ENCODE measurements around the gene MLLT3. TPM values are rescaled to one million over a fixed set of nuclear protein-coding genes. Genes with fewer than 3 reads are reported as not detected.

The MLLT3 gene
- total and polyA plus RNA-seq, 5 donors: 5.8 to 14.0 (median 8.3) TPM

DNA sequence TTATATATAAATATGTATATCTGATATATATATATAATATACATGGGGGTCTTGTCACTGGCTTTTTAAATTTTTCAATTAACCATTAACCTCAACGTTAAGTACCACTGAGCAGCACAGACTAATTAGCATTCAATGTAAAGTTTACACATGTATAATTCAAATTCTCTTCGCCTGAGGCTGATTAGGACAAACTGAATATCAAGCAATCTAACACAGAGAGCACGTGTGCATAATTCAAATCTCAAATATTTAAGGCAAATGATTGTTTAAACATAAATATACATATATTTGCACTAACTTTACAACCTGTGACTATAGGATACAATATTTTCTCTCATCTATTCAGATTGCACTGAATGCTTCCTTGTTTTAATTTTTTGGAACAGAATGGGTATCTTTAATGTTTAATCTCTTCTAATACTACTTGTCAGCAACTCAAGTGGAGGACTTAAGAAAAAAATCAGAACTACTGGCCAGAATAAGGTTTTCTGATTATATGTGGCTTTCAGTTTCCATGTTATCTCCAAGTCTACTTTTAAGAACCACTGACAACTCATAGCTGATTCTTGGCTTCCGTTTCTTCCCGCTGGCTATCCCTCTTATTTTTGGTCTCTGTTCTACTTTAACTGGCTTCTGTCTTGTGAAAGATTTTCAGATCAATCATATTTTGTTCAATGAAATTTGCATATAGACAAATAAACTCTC is 204.8 kb downstream of the MLLT3 start:
- Histone ChIP-seq H3K4me1 (ENCODE audit: control insufficient read depth, insufficient read depth, low read length) (no peaks in the 10 kb centered on the region), H3K27me3 (ENCODE audit: control insufficient read depth, insufficient read depth) (no peaks in the 10 kb centered on the region), H3K9me3 (ENCODE audit: control insufficient read depth, low read length) (no peaks in the 10 kb centered on the region), H3K4me3 (ENCODE audit: low read length) (no peak overlapping the region), H3K27ac (ENCODE audit: low read length) (no peak overlapping the region)
- ATAC-seq: no peak
- 82% methylated on average over 5 of the region's 5 CpGs for WGBS
- intact Hi-C loops (cut with DNase I): no loop called here
- no peak for DNase-seq

GRCh38 chr9:20414150-20414549 is 208.1 kb downstream of the MLLT3 start:
- no peaks in the 10 kb centered on the region for H3K4me1 ChIP-seq (ENCODE audit: control insufficient read depth, insufficient read depth, low read length)
- ATAC-seq: no peak
- DNase-seq: no peak
- no peaks in the 10 kb centered on the region for H3K9me3 ChIP-seq (ENCODE audit: control insufficient read depth, low read length)
- H3K27ac ChIP-seq (ENCODE audit: low read length): no peak overlapping the region
- H3K4me3 ChIP-seq (ENCODE audit: low read length): no peak overlapping the region
- no peaks in the 10 kb centered on the region for H3K27me3 ChIP-seq (ENCODE audit: control insufficient read depth, insufficient read depth)
- intact Hi-C loops (cut with DNase I): no loop called here

DNA sequence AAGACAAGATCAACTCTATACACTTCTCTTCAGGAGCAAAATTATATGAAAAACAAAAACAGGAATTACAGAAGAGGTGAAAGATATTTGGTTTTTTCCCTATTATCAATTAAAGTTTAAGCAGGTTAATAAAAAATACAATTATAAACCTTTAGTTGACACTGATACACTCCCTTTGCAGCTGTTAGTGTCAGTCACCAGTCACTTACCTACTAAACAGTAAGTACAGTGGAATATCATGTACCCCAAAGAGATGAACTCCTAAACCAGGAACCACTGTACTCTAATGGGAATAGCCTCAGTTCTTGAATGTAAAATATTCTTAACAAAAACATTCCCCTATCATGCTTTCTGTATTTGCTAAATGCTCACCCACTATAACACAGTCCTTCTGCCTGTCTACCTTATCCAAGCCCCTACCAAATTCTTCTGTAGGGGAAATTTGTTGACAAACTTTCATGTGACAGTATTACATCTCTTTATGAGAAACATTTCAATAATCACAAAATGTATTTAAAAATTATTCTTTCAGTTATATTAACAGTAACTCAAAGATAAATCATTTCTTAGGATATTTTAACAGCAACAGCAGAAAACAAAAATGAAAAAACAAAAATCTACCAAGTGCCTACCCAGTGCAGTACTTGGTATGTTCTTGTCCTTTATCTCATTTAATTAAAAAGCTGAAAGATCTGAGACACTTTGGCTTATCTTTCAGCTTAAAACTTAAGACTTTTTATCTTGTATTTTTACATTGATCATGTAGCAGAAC is 212.8 kb downstream of the MLLT3 start:
- Histone ChIP-seq H3K27me3 (ENCODE audit: control insufficient read depth, insufficient read depth) (no peaks in the 10 kb centered on the region), H3K4me3 (ENCODE audit: low read length) (no peak overlapping the region), H3K27ac (ENCODE audit: low read length) (no peak overlapping the region), H3K9me3 (ENCODE audit: control insufficient read depth, low read length) (no peaks in the 10 kb centered on the region), H3K4me1 (ENCODE audit: control insufficient read depth, insufficient read depth, low read length) (peaks cover 1% of the 10 kb centered on the region)
- DNase-seq (no peak), ATAC-seq (no peak)
- intact Hi-C loops (cut with DNase I): no loop called here

DNA sequence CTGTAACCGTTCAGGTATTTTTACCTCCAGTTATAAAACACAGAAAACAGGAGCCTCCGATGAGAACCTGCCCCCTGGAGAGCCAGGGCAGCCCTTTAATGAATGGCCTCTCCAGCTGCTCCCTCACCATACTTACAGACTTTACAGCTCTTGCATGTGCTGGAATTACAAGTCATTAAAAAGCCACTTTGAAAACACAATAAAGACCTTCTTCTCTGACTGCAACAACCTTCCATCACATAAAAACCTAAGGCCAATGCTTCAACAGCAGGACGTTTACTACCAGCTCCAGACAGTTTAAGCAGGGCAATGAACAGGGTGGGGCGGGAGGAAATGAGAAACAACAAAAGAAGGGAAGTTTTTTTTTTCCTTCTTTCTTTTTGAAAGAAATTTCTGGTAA is 213.8 kb downstream of the MLLT3 start:
- no peak for ATAC-seq
- WGBS: 61% methylated on average over 4 of the region's 4 CpGs
- Histone ChIP-seq H3K27me3 (ENCODE audit: control insufficient read depth, insufficient read depth) (no peaks in the 10 kb centered on the region), H3K4me3 (ENCODE audit: low read length) (no peak overlapping the region), H3K9me3 (ENCODE audit: control insufficient read depth, low read length) (no peaks in the 10 kb centered on the region), H3K4me1 (ENCODE audit: control insufficient read depth, insufficient read depth, low read length) (peaks cover 1% of the 10 kb centered on the region), H3K27ac (ENCODE audit: low read length) (no peak overlapping the region)
- no peak for DNase-seq
- intact Hi-C loops (cut with DNase I): no loop called here

- ATAC-seq: no peak
- no peak for DNase-seq
- peaks cover 1% of the 10 kb centered on the region for H3K4me1 ChIP-seq (ENCODE audit: control insufficient read depth, insufficient read depth, low read length)
- H3K27me3 ChIP-seq (ENCODE audit: control insufficient read depth, insufficient read depth): no peaks in the 10 kb centered on the region
- no peak overlapping the region for H3K4me3 ChIP-seq (ENCODE audit: low read length)
- H3K9me3 ChIP-seq (ENCODE audit: control insufficient read depth, low read length): no peaks in the 10 kb centered on the region
- intact Hi-C loops (cut with DNase I): no loop called here
- no peak overlapping the region for H3K27ac ChIP-seq (ENCODE audit: low read length)
These were observed 215.3 kb downstream of the MLLT3 start for GRCh38 chr9:20407013-20407412.

DNA sequence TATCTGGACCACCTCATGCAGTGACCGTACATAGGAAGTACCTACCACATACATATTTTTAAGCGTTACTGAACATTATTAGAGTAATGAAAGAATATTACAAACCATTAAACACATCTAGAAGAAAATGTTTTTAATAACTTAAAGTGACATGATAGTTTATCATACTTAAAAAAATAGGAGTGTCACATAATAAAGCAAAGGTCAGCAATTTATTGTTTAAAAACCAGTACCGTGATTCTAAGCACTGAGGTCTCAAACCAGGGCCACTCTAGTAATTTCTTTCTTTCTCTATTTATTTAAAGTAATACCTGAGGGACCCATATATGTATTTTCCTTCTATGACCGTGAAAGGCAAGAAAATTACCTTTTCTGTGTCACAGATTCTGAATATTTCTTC is 216.0 kb downstream of the MLLT3 start:
- peaks cover 1% of the 10 kb centered on the region for H3K4me1 ChIP-seq (ENCODE audit: control insufficient read depth, insufficient read depth, low read length)
- intact Hi-C loops (cut with DNase I): no loop called here
- 95% methylated on average over 4 of the region's 4 CpGs for WGBS

GRCh38 chr9:20405616-20406015 is 216.7 kb downstream of the MLLT3 start:
- ATAC-seq: no peak
- intact Hi-C loops (cut with DNase I): no loop called here
- H3K27ac ChIP-seq (ENCODE audit: low read length): no peak overlapping the region
- no peaks in the 10 kb centered on the region for H3K27me3 ChIP-seq (ENCODE audit: control insufficient read depth, insufficient read depth)
- no peak for DNase-seq
- H3K4me1 ChIP-seq (ENCODE audit: control insufficient read depth, insufficient read depth, low read length): peaks cover 1% of the 10 kb centered on the region
- H3K9me3 ChIP-seq (ENCODE audit: control insufficient read depth, low read length): no peaks in the 10 kb centered on the region
- H3K4me3 ChIP-seq (ENCODE audit: low read length): no peak overlapping the region
- WGBS: 95% methylated on average over 5 of the region's 5 CpGs

More for the DNA sequence above, 216.0 kb downstream of the MLLT3 start:
- Histone ChIP-seq H3K9me3 (ENCODE audit: control insufficient read depth, low read length) (no peaks in the 10 kb centered on the region), H3K27ac (ENCODE audit: low read length) (no peak overlapping the region), H3K27me3 (ENCODE audit: control insufficient read depth, insufficient read depth) (no peaks in the 10 kb centered on the region), H3K4me3 (ENCODE audit: low read length) (no peak overlapping the region)
- no peak for DNase-seq
- ATAC-seq: no peak

DNA sequence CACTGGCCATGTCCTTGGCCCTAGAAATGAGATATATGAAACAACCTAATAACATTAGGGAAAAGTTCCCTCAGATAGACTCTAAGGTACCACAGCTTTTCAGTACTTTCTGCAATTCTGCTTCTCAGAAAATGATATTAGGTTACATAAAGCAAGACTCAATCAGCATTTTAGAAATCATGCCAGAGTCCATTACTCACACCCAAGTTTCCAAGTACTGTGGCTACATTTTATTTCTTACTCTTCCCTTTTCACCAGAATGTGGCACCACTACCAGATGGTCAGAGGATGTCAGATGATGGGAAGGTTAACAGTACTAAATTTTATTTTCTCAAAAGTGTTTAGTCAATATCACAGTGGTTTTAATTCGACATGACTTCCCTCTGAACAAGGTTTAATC is 217.2 kb downstream of the MLLT3 start:
- H3K4me1 ChIP-seq (ENCODE audit: control insufficient read depth, insufficient read depth, low read length): peaks cover 1% of the 10 kb centered on the region
- intact Hi-C loops (cut with DNase I): no loop called here
- H3K9me3 ChIP-seq (ENCODE audit: control insufficient read depth, low read length): no peaks in the 10 kb centered on the region
- no peak overlapping the region for H3K27ac ChIP-seq (ENCODE audit: low read length)
- no peak for DNase-seq
- WGBS: 94% methylated on average over 1 of the region's 1 CpG
- no peaks in the 10 kb centered on the region for H3K27me3 ChIP-seq (ENCODE audit: control insufficient read depth, insufficient read depth)
- no peak overlapping the region for H3K4me3 ChIP-seq (ENCODE audit: low read length)
- no peak for ATAC-seq

GRCh38 chr9:20404192-20404813 is 218.0 kb downstream of the MLLT3 start:
- Histone ChIP-seq H3K27ac (ENCODE audit: low read length) (no peak overlapping the region), H3K4me3 (ENCODE audit: low read length) (no peak overlapping the region), H3K27me3 (ENCODE audit: control insufficient read depth, insufficient read depth) (no peaks in the 10 kb centered on the region), H3K9me3 (ENCODE audit: control insufficient read depth, low read length) (no peaks in the 10 kb centered on the region), H3K4me1 (ENCODE audit: control insufficient read depth, insufficient read depth, low read length) (peaks cover 1% of the 10 kb centered on the region)
- ATAC-seq: no peak
- 96% methylated on average over 7 of the region's 7 CpGs for WGBS
- no peak for DNase-seq
- intact Hi-C loops (cut with DNase I): no loop called here

DNA sequence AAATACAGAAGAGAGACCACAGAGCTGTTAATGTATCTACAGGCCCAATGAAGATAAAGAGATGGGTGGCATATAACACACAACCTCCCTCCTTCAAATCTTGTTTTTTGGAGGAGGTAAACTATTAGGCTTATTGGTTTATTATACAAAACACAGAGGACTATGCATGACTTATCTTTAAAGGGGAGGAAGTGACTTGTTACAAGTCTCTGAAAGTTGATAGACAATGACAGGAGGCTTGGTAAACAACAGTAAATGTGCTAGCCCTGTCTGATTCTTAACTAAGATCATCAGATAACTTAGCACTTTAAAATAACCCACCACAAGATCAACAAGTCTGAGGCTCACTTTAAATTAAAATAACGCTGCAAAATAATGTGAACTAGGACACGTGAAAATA is 219.0 kb downstream of the MLLT3 start:
- Histone ChIP-seq H3K9me3 (ENCODE audit: control insufficient read depth, low read length) (no peaks in the 10 kb centered on the region), H3K27me3 (ENCODE audit: control insufficient read depth, insufficient read depth) (no peaks in the 10 kb centered on the region), H3K27ac (ENCODE audit: low read length) (no peak overlapping the region), H3K4me1 (ENCODE audit: control insufficient read depth, insufficient read depth, low read length) (peaks cover under 1% of the 10 kb centered on the region), H3K4me3 (ENCODE audit: low read length) (no peak overlapping the region)
- intact Hi-C loops (cut with DNase I): no loop called here
- no peak for DNase-seq
- ATAC-seq: no peak
- 94% methylated on average over 2 of the region's 2 CpGs for WGBS

GRCh38 chr9:20402273-20402875 is 219.9 kb downstream of the MLLT3 start:
- DNase-seq: no peak
- ATAC-seq: no peak
- Histone ChIP-seq H3K27ac (ENCODE audit: low read length) (no peak overlapping the region), H3K27me3 (ENCODE audit: control insufficient read depth, insufficient read depth) (no peaks in the 10 kb centered on the region), H3K4me1 (ENCODE audit: control insufficient read depth, insufficient read depth, low read length) (no peaks in the 10 kb centered on the region), H3K4me3 (ENCODE audit: low read length) (no peak overlapping the region), H3K9me3 (ENCODE audit: control insufficient read depth, low read length) (no peaks in the 10 kb centered on the region)
- intact Hi-C loops (cut with DNase I): no loop called here
- 91% methylated on average over 4 of the region's 4 CpGs for WGBS

Data from right cardiac atrium (tissue), 5 donors.